ENCODE results near the gene KRTAP6-1. TPM values are rescaled to one million over a fixed set of nuclear protein-coding genes. Genes with fewer than 3 reads are reported as not detected.

KRTAP6-1 gene
- total RNA-seq, 1 experiment from 2014 or later: not detected

- no peak within 1 kb of the TSS for H3K4me2 ChIP-seq (ENCODE audit: low read depth, low read length, poor library complexity, severe bottlenecking)
- no peak within 1 kb of the TSS for H3K4me3 ChIP-seq (ENCODE audit: low read length)
- H3K27me3 ChIP-seq (ENCODE audit: low read length): no peaks in the 10 kb centered on the region
- H3K27ac ChIP-seq (ENCODE audit: low read length): no peak within 1 kb of the TSS
- H3K79me2 ChIP-seq (ENCODE audit: low read length): no peaks in the 10 kb centered on the region
- H3K9me3 ChIP-seq (ENCODE audit: low read length): peaks cover 19% of the 10 kb centered on the region
- H3K9me2 ChIP-seq (replicated peaks; ENCODE audit: insufficient read depth, low read length): no peaks in the 10 kb centered on the region
- H2AFZ ChIP-seq (ENCODE audit: low read length): no peak within 1 kb of the TSS
- no peak for DNase-seq
- H3K9ac ChIP-seq (ENCODE audit: low read length): no peak within 1 kb of the TSS
- no peaks in the 10 kb centered on the region for H4K20me1 ChIP-seq (ENCODE audit: insufficient read depth, low read depth, low read length)
- no peaks in the 10 kb centered on the region for H3K36me3 ChIP-seq (ENCODE audit: insufficient read depth, low read length)
- H3K4me1 ChIP-seq (ENCODE audit: low read length): no peaks in the 10 kb centered on the region
Observed at GRCh38 chr21:30600787-30601186, 12.9 kb downstream of the KRTAP6-1 start, which contains the start of gene KRTAP22-1. TSS of gene KRTAP22-1 (plus strand) at chr21:30601087.

- no peak within 1 kb of the TSS for H2AFZ ChIP-seq (ENCODE audit: low read length)
- no peak for DNase-seq
Observed at GRCh38 chr21:30598802-30599201, 14.9 kb downstream of the KRTAP6-1 start, which contains the start of gene KRTAP6-2. TSS of gene KRTAP6-2 (minus strand) at chr21:30598902. CDS start at chr21:30598874, 28 bp downstream.

GRCh38 chr21:30592140-30592539 is 21.6 kb downstream of the KRTAP6-1 start, which contains the start of gene KRTAP6-3:
TSS of gene KRTAP6-3 (plus strand) at chr21:30592440. CDS start at chr21:30592446, 6 bp downstream.
- H3K4me1 ChIP-seq (ENCODE audit: low read length): no peaks in the 10 kb centered on the region
- no peak within 1 kb of the TSS for H3K9ac ChIP-seq (ENCODE audit: low read length)
- no peak for DNase-seq
- no peak within 1 kb of the TSS for H3K4me3 ChIP-seq (ENCODE audit: low read length)
- no peak within 1 kb of the TSS for H2AFZ ChIP-seq (ENCODE audit: low read length)
- no peaks in the 10 kb centered on the region for H3K9me2 ChIP-seq (replicated peaks; ENCODE audit: insufficient read depth, low read length)
- H3K4me2 ChIP-seq (ENCODE audit: low read depth, low read length, poor library complexity, severe bottlenecking): no peak within 1 kb of the TSS
- H4K20me1 ChIP-seq (ENCODE audit: insufficient read depth, low read depth, low read length): no peaks in the 10 kb centered on the region
- no peak within 1 kb of the TSS for H3K27ac ChIP-seq (ENCODE audit: low read length)
- H3K36me3 ChIP-seq (ENCODE audit: insufficient read depth, low read length): no peaks in the 10 kb centered on the region
- H3K79me2 ChIP-seq (ENCODE audit: low read length): no peaks in the 10 kb centered on the region
- no peaks in the 10 kb centered on the region for H3K27me3 ChIP-seq (ENCODE audit: low read length)
- peaks cover 19% of the 10 kb centered on the region for H3K9me3 ChIP-seq (ENCODE audit: low read length)

More at GRCh38 chr21:30598802-30599201, 14.9 kb downstream of the KRTAP6-1 start, which contains the start of gene KRTAP6-2:
- Histone ChIP-seq H3K27ac (ENCODE audit: low read length) (no peak within 1 kb of the TSS), H3K4me2 (ENCODE audit: low read depth, low read length, poor library complexity, severe bottlenecking) (no peak within 1 kb of the TSS), H3K9me2 (replicated peaks; ENCODE audit: insufficient read depth, low read length) (no peaks in the 10 kb centered on the region), H3K4me3 (ENCODE audit: low read length) (no peak within 1 kb of the TSS), H3K36me3 (ENCODE audit: insufficient read depth, low read length) (no peaks in the 10 kb centered on the region), H3K9ac (ENCODE audit: low read length) (no peak within 1 kb of the TSS), H3K4me1 (ENCODE audit: low read length) (no peaks in the 10 kb centered on the region), H3K79me2 (ENCODE audit: low read length) (no peaks in the 10 kb centered on the region), H3K9me3 (ENCODE audit: low read length) (peaks cover 16% of the 10 kb centered on the region), H4K20me1 (ENCODE audit: insufficient read depth, low read depth, low read length) (no peaks in the 10 kb centered on the region), H3K27me3 (ENCODE audit: low read length) (no peaks in the 10 kb centered on the region)

- no peak within 1 kb of the TSS for H2AFZ ChIP-seq (ENCODE audit: low read length)
- H4K20me1 ChIP-seq (ENCODE audit: insufficient read depth, low read depth, low read length): no peaks in the 10 kb centered on the region
- H3K27me3 ChIP-seq (ENCODE audit: low read length): no peaks in the 10 kb centered on the region
- no peak within 1 kb of the TSS for H3K9ac ChIP-seq (ENCODE audit: low read length)
- H3K36me3 ChIP-seq (ENCODE audit: insufficient read depth, low read length): no peaks in the 10 kb centered on the region
- H3K9me2 ChIP-seq (replicated peaks; ENCODE audit: insufficient read depth, low read length): no peaks in the 10 kb centered on the region
- peaks cover 23% of the 10 kb centered on the region; the same call in 1 of the 2 replicates for H3K9me3 ChIP-seq (ENCODE audit: low read length)
- no peak within 1 kb of the TSS for H3K4me3 ChIP-seq (ENCODE audit: low read length)
- no peak within 1 kb of the TSS for H3K4me2 ChIP-seq (ENCODE audit: low read depth, low read length, poor library complexity, severe bottlenecking)
- H3K27ac ChIP-seq (ENCODE audit: low read length): no peak within 1 kb of the TSS
- no peak for DNase-seq
- H3K79me2 ChIP-seq (ENCODE audit: low read length): no peaks in the 10 kb centered on the region
- H3K4me1 ChIP-seq (ENCODE audit: low read length): no peaks in the 10 kb centered on the region
Observed at GRCh38 chr21:30590297-30590696, 23.4 kb downstream of the KRTAP6-1 start, which contains the start of gene KRTAP22-2. TSS of gene KRTAP22-2 (minus strand) at chr21:30590397.

GRCh38 chr21:30582870-30583269 is 30.9 kb downstream of the KRTAP6-1 start:
- no peak overlapping the region for H2AFZ ChIP-seq (ENCODE audit: low read length)
- H3K27me3 ChIP-seq (ENCODE audit: low read length): no peaks in the 10 kb centered on the region
- no peaks in the 10 kb centered on the region for H3K4me1 ChIP-seq (ENCODE audit: low read length)
- H3K9ac ChIP-seq (ENCODE audit: low read length): no peak overlapping the region
- H3K4me3 ChIP-seq (ENCODE audit: low read length): no peak overlapping the region
- no peaks in the 10 kb centered on the region for H3K9me2 ChIP-seq (replicated peaks; ENCODE audit: insufficient read depth, low read length)
- H4K20me1 ChIP-seq (ENCODE audit: insufficient read depth, low read depth, low read length): no peaks in the 10 kb centered on the region
- DNase-seq: no peak
- H3K36me3 ChIP-seq (ENCODE audit: insufficient read depth, low read length): no peaks in the 10 kb centered on the region
- no peak overlapping the region for H3K27ac ChIP-seq (ENCODE audit: low read length)
- no peaks in the 10 kb centered on the region for H3K79me2 ChIP-seq (ENCODE audit: low read length)
- H3K9me3 ChIP-seq (ENCODE audit: low read length): peaks cover 12% of the 10 kb centered on the region
- H3K4me2 ChIP-seq (ENCODE audit: low read depth, low read length, poor library complexity, severe bottlenecking): no peak overlapping the region

GRCh38 chr21:30580132-30580531 is 33.6 kb downstream of the KRTAP6-1 start:
- DNase-seq: no peak
- Histone ChIP-seq H3K9me3 (ENCODE audit: low read length) (peaks cover 4% of the 10 kb centered on the region), H4K20me1 (ENCODE audit: insufficient read depth, low read depth, low read length) (no peaks in the 10 kb centered on the region), H3K4me3 (ENCODE audit: low read length) (no peak overlapping the region), H3K79me2 (ENCODE audit: low read length) (no peaks in the 10 kb centered on the region), H3K9ac (ENCODE audit: low read length) (no peak overlapping the region), H3K9me2 (replicated peaks; ENCODE audit: insufficient read depth, low read length) (no peaks in the 10 kb centered on the region), H3K27ac (ENCODE audit: low read length) (no peak overlapping the region), H2AFZ (ENCODE audit: low read length) (no peak overlapping the region), H3K4me1 (ENCODE audit: low read length) (no peaks in the 10 kb centered on the region), H3K4me2 (ENCODE audit: low read depth, low read length, poor library complexity, severe bottlenecking) (no peak overlapping the region), H3K36me3 (ENCODE audit: insufficient read depth, low read length) (no peaks in the 10 kb centered on the region), H3K27me3 (ENCODE audit: low read length) (no peaks in the 10 kb centered on the region)

GRCh38 chr21:30579346-30579745 is 34.4 kb downstream of the KRTAP6-1 start:
- H3K27me3 ChIP-seq (ENCODE audit: low read length): no peaks in the 10 kb centered on the region
- H3K9ac ChIP-seq (ENCODE audit: low read length): no peak overlapping the region
- no peak for DNase-seq
- no peaks in the 10 kb centered on the region for H4K20me1 ChIP-seq (ENCODE audit: insufficient read depth, low read depth, low read length)
- no peaks in the 10 kb centered on the region for H3K4me1 ChIP-seq (ENCODE audit: low read length)
- H3K9me3 ChIP-seq (ENCODE audit: low read length): peaks cover 3% of the 10 kb centered on the region
- H3K27ac ChIP-seq (ENCODE audit: low read length): no peak overlapping the region
- H2AFZ ChIP-seq (ENCODE audit: low read length): no peak overlapping the region
- no peaks in the 10 kb centered on the region for H3K36me3 ChIP-seq (ENCODE audit: insufficient read depth, low read length)
- H3K4me3 ChIP-seq (ENCODE audit: low read length): no peak overlapping the region
- H3K4me2 ChIP-seq (ENCODE audit: low read depth, low read length, poor library complexity, severe bottlenecking): no peak overlapping the region
- no peaks in the 10 kb centered on the region for H3K9me2 ChIP-seq (replicated peaks; ENCODE audit: insufficient read depth, low read length)
- no peaks in the 10 kb centered on the region for H3K79me2 ChIP-seq (ENCODE audit: low read length)

- Histone ChIP-seq H3K4me3 (ENCODE audit: low read length) (no peak overlapping the region), H3K79me2 (ENCODE audit: low read length) (no peaks in the 10 kb centered on the region), H3K4me1 (ENCODE audit: low read length) (no peaks in the 10 kb centered on the region), H4K20me1 (ENCODE audit: insufficient read depth, low read depth, low read length) (no peaks in the 10 kb centered on the region), H3K27me3 (ENCODE audit: low read length) (no peaks in the 10 kb centered on the region), H3K9me2 (replicated peaks; ENCODE audit: insufficient read depth, low read length) (no peaks in the 10 kb centered on the region), H3K9me3 (ENCODE audit: low read length) (peaks cover 6% of the 10 kb centered on the region), H3K9ac (ENCODE audit: low read length) (no peak overlapping the region), H2AFZ (ENCODE audit: low read length) (no peak overlapping the region), H3K36me3 (ENCODE audit: insufficient read depth, low read length) (no peaks in the 10 kb centered on the region), H3K27ac (ENCODE audit: low read length) (no peak overlapping the region), H3K4me2 (ENCODE audit: low read depth, low read length, poor library complexity, severe bottlenecking) (no peak overlapping the region)
- no peak for DNase-seq
Observed at GRCh38 chr21:30577766-30578165, 36.0 kb downstream of the KRTAP6-1 start.

All from Karpas-422 (cell line).